Esophagus (tissue), 2 donors: Measurements from ENCODE around the gene IWS1. TPM values are rescaled to one million over a fixed set of nuclear protein-coding genes. Genes with fewer than 3 reads are reported as not detected.

Source experiments
- H3K27ac ChIP-seq, 2 donors: one replicate each; pipeline ENCODE4 v1.5.1; 2013; ENCODE audit warnings: low read depth in 2 of 2, mild to moderate bottlenecking in 2 of 2, inconsistent platforms in 1 of 2, low read length in 1 of 2, moderate library complexity in 1 of 2
- H3K27me3 ChIP-seq, 2 donors: one replicate each; pipeline ENCODE4 v1.6.1; 2013; ENCODE audit warnings: low read length in 2 of 2, control low read depth in 1 of 2, mild to moderate bottlenecking in 1 of 2; ENCODE audit not compliant: insufficient read depth in 2 of 2, control insufficient read depth in 1 of 2
- H3K36me3 ChIP-seq, 2 donors: one replicate each; pipeline ENCODE4 v1.6.1; 2013; ENCODE audit warnings: low read length in 1 of 2; ENCODE audit not compliant: control insufficient read depth in 2 of 2, insufficient read depth in 2 of 2
- H3K4me1 ChIP-seq, 2 donors: one replicate each; pipeline ENCODE4 v1.6.1; 2013; ENCODE audit warnings: low read length in 1 of 2; ENCODE audit not compliant: control insufficient read depth in 2 of 2, insufficient read depth in 2 of 2
- H3K4me3 ChIP-seq, 2 donors: one replicate each; pipeline ENCODE4 v1.5.1; 2013; ENCODE audit warnings: low read length in 2 of 2, mild to moderate bottlenecking in 2 of 2, low read depth in 1 of 2, moderate library complexity in 1 of 2
- H3K9me3 ChIP-seq, 2 donors: one replicate each; pipeline ENCODE4 v1.6.1; 2013; ENCODE audit warnings: mild to moderate bottlenecking in 2 of 2, low read depth in 1 of 2, low read length in 1 of 2, moderate library complexity in 1 of 2; ENCODE audit not compliant: control insufficient read depth in 2 of 2, insufficient read depth in 1 of 2
- WGBS, 2 donors: extraction: QIAGEN DNeasy Blood & Tissue Kit; methylation state at CpG; one replicate each; pipeline ENCODE4 v1.1.7; 2013; 5-methylcytosine and 5-hydroxymethylcytosine counted together
- polyA plus RNA-seq, 2 donors: library from polyadenylated mRNA; stranded (reverse); fragments of 200-250 nt; gene quantifications; one replicate each; pipeline ENCODE4 v1.2.3, GENCODE V29; 2013
- donor health status: healthy with polysubstance abuse.
- donor health status: Bipolar disorder and iron deficiency.

The IWS1 gene
- polyA plus RNA-seq, 2 donors = 14.1 to 19.7 TPM

DNA sequence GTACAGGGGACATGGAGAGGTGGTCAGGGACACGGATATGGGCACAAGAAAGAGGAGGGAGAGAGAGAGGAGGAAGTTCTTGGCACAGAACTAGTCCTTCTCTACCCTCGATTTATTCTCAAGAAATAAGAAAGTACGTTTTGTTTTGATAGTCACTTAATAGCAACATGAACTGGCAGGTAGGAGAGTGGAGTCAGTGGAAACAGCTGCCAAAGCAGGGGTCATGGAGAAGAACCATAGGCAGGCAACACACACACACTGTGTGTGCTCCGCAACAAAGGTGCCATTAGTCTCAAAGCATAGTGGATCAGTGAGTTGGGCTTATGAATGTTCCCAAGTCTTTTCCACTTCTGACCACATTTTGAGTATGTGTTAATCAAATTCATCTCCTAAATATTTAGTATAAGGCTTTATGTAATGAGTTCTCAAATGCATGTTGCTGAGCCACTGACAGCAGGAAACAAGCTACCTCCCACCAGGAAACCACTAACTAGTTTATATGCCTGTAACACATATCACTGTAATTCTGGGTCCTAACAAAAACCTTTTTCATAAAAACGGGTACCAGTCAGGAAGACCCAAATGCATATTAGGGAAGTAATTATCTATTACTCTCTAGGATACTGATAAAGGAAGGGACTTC lies 41.1 kb downstream of the IWS1 start:
- Histone ChIP-seq H3K36me3 (peaks cover 24 to 37% of the 10 kb centered on the region in 2 donors), H3K27ac (no peak overlapping the region), H3K9me3 (no peaks in the 10 kb centered on the region), H3K4me1 (no peaks in the 10 kb centered on the region), H3K27me3 (no peaks in the 10 kb centered on the region), H3K4me3 (no peak overlapping the region)
- WGBS, 2 donors = 56 to 62% methylated on average over 5 of the region's 5 CpGs

DNA sequence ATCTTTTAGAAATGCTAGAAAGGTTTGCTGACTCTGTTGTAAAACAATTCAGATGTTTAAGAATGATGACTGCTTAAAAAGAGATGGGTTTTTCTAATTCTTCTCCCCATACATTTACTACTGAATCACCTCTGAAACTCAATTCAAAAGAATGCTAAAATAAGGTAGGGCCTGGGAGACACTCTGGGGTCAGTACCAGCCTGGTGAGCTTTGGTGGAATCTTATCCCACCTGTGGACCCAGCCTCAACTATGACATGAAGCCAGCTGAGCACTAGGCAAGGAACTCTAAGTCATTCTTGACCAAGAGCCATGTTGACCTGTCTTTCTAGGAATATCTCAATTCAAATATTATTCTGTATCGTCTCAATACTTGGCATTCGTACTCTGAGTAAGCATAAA lies 44.3 kb downstream of the IWS1 start:
- Histone ChIP-seq H3K9me3 (no peaks in the 10 kb centered on the region), H3K4me3 (no peak overlapping the region), H3K27me3 (no peaks in the 10 kb centered on the region), H3K4me1 (no peaks in the 10 kb centered on the region), H3K36me3 (peaks cover 11 to 30% of the 10 kb centered on the region in 2 donors), H3K27ac (no peak overlapping the region)
- 40 to 56% methylated on average over 2 of the region's 2 CpGs for WGBS, 2 donors

DNA sequence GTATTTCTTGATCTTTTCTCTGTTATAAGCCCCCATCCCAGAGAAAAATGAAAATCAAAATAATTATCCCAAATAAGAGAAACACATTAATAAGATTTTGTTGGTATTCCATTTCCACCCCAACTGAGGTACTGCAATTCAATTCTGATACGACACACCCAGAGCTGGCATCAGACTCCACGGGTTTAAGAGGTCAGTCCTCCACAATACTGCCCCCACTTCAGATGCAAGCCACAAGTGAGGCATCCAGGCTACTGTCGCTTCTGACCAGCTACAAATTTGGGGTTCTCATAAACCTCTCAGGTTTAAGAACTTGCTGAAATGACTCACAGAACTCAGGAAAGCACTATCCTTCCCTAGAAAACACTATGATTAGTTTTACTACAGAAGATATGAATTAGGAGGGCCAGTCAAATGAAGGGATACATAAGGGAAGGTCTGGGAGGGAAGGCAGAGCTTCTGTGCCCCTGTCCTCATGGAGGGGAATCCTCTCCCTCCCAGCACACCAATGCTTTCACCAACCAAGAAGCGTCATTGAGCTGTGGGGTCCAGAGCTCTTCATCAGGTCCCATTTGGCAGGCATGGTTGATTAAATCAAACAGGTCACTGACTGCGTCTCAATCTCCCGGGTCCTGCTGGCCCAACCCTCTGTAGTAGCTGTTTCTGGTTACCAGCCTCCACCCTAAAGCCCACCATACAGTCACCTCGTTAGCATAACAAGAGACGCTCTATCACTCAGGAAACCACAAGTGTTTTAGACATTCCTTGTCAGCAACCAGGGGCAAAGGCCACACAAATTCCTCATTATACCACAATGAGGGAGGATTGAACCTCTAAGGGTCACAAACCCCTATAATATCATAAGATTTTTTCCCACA lies 46.2 kb downstream of the IWS1 start:
- Histone ChIP-seq H3K27me3 (no peaks in the 10 kb centered on the region), H3K9me3 (no peaks in the 10 kb centered on the region), H3K36me3 (peaks cover 7 to 20% of the 10 kb centered on the region in 2 donors), H3K4me1 (no peaks in the 10 kb centered on the region), H3K4me3 (no peak overlapping the region), H3K27ac (no peak overlapping the region)
- WGBS, 2 donors = 62 to 71% methylated on average over 8 of the region's 8 CpGs

DNA sequence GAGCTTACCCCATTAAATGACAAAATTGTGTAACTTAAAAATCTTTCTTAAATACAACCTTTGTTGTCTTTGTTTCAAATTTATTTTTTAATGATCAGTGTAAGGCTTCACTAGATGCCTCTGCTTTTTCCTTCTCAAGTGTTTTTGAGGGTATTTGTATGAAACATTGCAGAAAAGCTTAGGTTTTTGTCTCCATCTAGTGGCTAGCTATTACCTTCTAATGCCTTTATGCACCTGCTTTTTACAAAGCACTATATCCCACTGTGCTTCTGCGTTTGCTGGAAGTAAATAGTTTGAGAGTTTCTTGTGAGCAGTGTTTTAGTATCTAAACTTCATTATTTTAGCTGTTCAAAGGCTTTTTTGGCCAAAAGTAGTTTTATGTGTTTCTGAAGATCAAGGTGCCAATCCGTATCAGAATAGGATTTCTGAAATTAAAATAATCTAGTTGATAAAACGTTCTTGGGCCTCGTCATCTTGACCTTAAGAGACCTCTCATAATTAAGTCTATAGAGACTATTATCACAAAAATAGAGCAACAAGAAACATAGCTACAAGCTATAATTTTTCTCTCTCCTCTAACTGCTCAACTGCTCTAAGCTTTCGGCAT lies 47.0 kb downstream of the IWS1 start:
- H3K4me1 ChIP-seq = no peaks in the 10 kb centered on the region
- no peaks in the 10 kb centered on the region for H3K27me3 ChIP-seq
- H3K27ac ChIP-seq = no peak overlapping the region
- no peaks in the 10 kb centered on the region for H3K9me3 ChIP-seq
- 56 to 68% methylated on average over 5 of the region's 5 CpGs for WGBS, 2 donors
- no peak overlapping the region for H3K4me3 ChIP-seq
- peaks cover 5 to 16% of the 10 kb centered on the region in 2 donors for H3K36me3 ChIP-seq

DNA sequence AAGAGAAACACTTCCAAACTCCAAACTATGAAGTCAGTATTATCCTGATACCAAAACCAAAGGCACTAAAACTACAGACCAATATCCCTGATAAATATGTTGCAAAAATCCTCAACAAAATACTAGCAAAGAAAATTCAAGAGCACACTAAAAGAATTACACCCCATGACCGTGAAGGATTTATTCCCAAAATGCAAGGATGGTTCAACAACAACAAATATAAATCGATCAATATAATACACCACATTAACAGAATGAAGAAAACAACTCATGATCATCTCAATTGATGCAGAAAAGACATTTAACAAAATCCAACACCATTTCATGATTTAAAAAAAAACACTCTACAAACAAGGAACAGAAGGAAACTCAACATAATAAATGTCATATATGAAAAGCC lies 50.5 kb downstream of the IWS1 start:
- Histone ChIP-seq H3K9me3 (no peaks in the 10 kb centered on the region), H3K4me3 (no peak overlapping the region), H3K36me3 (peaks cover 0 to 5% of the 10 kb centered on the region in 2 donors), H3K4me1 (no peaks in the 10 kb centered on the region), H3K27ac (no peak overlapping the region), H3K27me3 (no peaks in the 10 kb centered on the region)
- 98 to 99% methylated on average over 2 of the region's 2 CpGs for WGBS, 2 donors

DNA sequence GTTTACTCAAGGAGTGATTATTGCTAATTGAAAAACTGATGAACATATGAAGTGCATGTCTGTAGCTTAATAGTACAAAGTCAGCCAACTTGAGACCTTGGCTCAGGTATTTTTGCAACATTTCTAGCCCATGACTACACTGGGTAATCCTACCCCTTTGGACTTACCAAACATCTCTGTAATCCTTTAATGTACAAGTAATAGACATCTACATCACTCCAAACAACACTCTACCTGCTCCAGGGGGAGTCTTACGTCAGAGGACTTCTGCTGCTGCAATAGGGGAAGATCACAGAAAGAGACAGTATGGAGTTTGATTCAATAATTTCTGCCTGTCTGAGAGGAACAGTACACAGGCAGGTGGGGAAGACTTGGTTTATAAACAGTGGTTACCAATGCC lies 54.0 kb downstream of the IWS1 start:
- Histone ChIP-seq H3K9me3 (no peaks in the 10 kb centered on the region), H3K27me3 (no peaks in the 10 kb centered on the region), H3K4me1 (no peaks in the 10 kb centered on the region), H3K36me3 (peaks cover 0 to 4% of the 10 kb centered on the region in 2 donors), H3K27ac (no peak overlapping the region), H3K4me3 (no peak overlapping the region)
- 88 to 91% methylated on average over 1 of the region's 1 CpG for WGBS, 2 donors

DNA sequence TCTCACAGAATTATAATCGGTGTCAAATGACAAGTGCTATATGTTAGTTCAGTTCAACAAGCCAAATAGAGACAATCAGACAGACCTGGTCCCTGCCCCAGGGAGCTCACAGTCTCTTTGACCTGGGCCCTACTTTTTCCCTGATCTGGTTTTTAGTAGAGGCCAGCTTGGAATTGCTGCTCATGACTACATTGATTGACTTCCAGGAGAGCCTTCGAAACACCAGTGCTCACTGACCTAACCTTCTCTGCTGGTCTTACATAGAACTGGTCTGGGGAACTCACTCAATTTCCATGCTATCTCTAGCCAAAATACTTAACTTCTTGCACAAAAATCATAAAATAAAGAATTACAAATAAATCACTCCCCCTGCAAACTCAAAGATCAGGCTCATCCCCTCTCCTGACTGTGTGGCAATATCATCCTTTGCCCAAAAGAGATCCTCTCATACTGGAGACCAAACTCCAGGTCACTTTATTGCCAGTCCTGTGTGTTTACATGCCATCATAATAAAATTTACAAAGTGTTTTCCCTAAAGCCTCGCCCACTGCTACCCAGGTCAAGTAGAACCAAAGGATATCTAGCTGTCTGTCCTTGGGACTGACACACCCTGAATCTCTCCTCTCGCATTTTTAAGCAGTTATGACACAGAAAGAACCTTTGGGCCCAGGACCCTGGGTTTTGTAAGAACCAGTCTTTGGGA lies 54.9 kb downstream of the IWS1 start:
- peaks cover 0 to 4% of the 10 kb centered on the region in 2 donors for H3K36me3 ChIP-seq
- H3K27ac ChIP-seq = no peak overlapping the region

DNA sequence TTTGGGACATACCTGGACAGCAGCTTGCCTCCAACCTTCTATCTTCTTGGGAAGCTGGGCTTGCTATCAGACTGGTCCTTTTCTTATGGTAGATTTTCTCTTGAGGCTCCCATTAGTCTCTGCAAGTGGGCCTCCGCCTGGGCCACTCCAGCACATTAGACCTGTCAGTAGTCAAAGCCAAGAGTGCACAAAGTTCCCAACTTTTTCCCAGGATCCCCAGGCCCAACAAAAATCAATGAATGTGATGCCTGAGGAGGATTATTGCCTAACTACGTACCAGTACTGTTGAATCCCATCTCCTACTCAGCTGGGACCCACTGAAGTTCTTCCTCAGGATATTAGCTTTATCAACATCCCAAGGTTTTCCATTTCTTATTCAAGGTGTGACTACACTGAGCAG lies 56.3 kb downstream of the IWS1 start:
- Histone ChIP-seq H3K4me3 (no peak overlapping the region), H3K4me1 (no peaks in the 10 kb centered on the region), H3K36me3 (peaks cover 0 to 4% of the 10 kb centered on the region in 2 donors), H3K9me3 (no peaks in the 10 kb centered on the region), H3K27me3 (no peaks in the 10 kb centered on the region), H3K27ac (no peak overlapping the region)
- 98 to 99% methylated on average over 2 of the region's 2 CpGs for WGBS, 2 donors

More for the DNA sequence above, 54.9 kb downstream of the IWS1 start:
- Histone ChIP-seq H3K27me3 (no peaks in the 10 kb centered on the region), H3K4me1 (no peaks in the 10 kb centered on the region), H3K9me3 (no peaks in the 10 kb centered on the region), H3K4me3 (no peak overlapping the region)
- 92 to 94% methylated on average over 4 of the region's 4 CpGs for WGBS, 2 donors

DNA sequence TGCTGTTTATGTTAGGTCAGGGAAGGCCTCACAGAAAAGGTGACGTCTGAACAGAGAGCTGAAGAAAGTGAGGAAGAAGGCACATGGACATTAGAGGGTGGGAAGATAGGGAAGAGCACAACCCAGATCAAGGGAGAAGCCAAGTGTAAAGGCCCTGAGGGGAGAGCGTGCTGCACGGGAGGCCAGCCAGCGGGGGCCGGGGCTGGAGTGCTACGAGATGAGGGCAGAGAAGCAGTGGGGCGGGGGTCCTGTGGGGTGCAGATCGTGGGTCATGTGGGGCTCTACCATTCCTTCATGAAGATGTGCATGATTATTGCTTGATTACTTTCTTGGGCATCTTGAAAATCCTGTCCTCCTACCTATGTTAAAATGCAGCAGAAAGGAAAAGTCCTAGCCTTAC lies 57.2 kb downstream of the IWS1 start:
- no peaks in the 10 kb centered on the region for H3K4me1 ChIP-seq
- no peak overlapping the region for H3K4me3 ChIP-seq
- H3K27me3 ChIP-seq = no peaks in the 10 kb centered on the region
- H3K27ac ChIP-seq = no peak overlapping the region
- 84 to 91% methylated on average over 8 of the region's 8 CpGs for WGBS, 2 donors
- peaks cover 0 to 4% of the 10 kb centered on the region in 2 donors for H3K36me3 ChIP-seq
- H3K9me3 ChIP-seq = no peaks in the 10 kb centered on the region
